Trophoblast cell (in vitro differentiated cells and primary cell): ENCODE measurements around the gene PCDHGC3.

Experiments
- DNase-seq, 2 donors: peaks; one replicate each; pipeline ENCODE4 v3.0.0-alpha.2; 2016
- H2AFZ ChIP-seq: 2 replicates; pipeline ENCODE4 v1.6.1; 2013; ENCODE audit warnings: low read length, moderate library complexity, mild to moderate bottlenecking; ENCODE audit not compliant: insufficient read depth, poor library complexity
- H2AK5ac ChIP-seq: 2 replicates; pipeline ENCODE4 v1.6.1; 2013; ENCODE audit warnings: mild to moderate bottlenecking, low read length
- H2BK120ac ChIP-seq: 2 replicates; pipeline ENCODE4 v1.6.1; 2013; ENCODE audit warnings: low read length, mild to moderate bottlenecking, moderate library complexity; ENCODE audit not compliant: insufficient read depth, poor library complexity
- H2BK12ac ChIP-seq: 2 replicates; pipeline ENCODE4 v1.6.1; 2013; ENCODE audit warnings: mild to moderate bottlenecking, low read length, moderate library complexity
- H2BK5ac ChIP-seq: 2 replicates; pipeline ENCODE4 v1.6.1; 2013; ENCODE audit warnings: low read length, low read depth, moderate library complexity, mild to moderate bottlenecking; ENCODE audit not compliant: poor library complexity
- H3K14ac ChIP-seq: 2 replicates; pipeline ENCODE4 v1.6.1; 2013; ENCODE audit warnings: mild to moderate bottlenecking, low read length
- H3K18ac ChIP-seq: 2 replicates; pipeline ENCODE4 v1.6.1; 2013; ENCODE audit warnings: mild to moderate bottlenecking, low read length
- H3K23ac ChIP-seq: 2 replicates; pipeline ENCODE4 v1.6.1; 2013; ENCODE audit warnings: low read length
- H3K27ac ChIP-seq: 2 replicates; pipeline ENCODE4 v1.5.1; 2013; ENCODE audit warnings: low read depth, mild to moderate bottlenecking, inconsistent platforms, low read length, moderate library complexity
- H3K27me3 ChIP-seq: 2 replicates; pipeline ENCODE4 v1.6.1; 2013; ENCODE audit warnings: inconsistent platforms, mild to moderate bottlenecking, low read length, moderate library complexity; ENCODE audit not compliant: insufficient read depth
- H3K36me3 ChIP-seq, 2 experiments: 1 replicate in 1 of 2; 2 replicates in 1 of 2; pipeline ENCODE4 v1.6.1; 2013; ENCODE audit warnings: low read length in 2 of 2, mild to moderate bottlenecking in 2 of 2, moderate library complexity in 1 of 2; ENCODE audit not compliant: insufficient read depth in 2 of 2, control insufficient read depth in 1 of 2
- H3K4ac ChIP-seq: 2 replicates; pipeline ENCODE4 v1.6.1; 2013; ENCODE audit warnings: low read depth, mild to moderate bottlenecking, low read length, moderate library complexity
- H3K4me1 ChIP-seq, 2 experiments: 1 replicate in 1 of 2; 2 replicates in 1 of 2; pipeline ENCODE4 v1.6.1; 2013; ENCODE audit warnings: low read length in 2 of 2, mild to moderate bottlenecking in 2 of 2, moderate library complexity in 1 of 2; ENCODE audit not compliant: insufficient read depth in 2 of 2, control insufficient read depth in 1 of 2
- H3K4me2 ChIP-seq: 2 replicates; pipeline ENCODE4 v1.6.1; 2013; ENCODE audit warnings: inconsistent platforms, mild to moderate bottlenecking, low read length, moderate library complexity
- H3K4me3 ChIP-seq: 2 replicates; pipeline ENCODE4 v1.5.1; 2013; ENCODE audit warnings: mild to moderate bottlenecking, low read depth, low read length, inconsistent platforms
- H3K79me1 ChIP-seq: one replicate; pipeline ENCODE4 v1.6.1; 2013; ENCODE audit warnings: low read length
- H3K79me2 ChIP-seq: 2 replicates; pipeline ENCODE4 v1.6.1; 2013; ENCODE audit warnings: low read length, mild to moderate bottlenecking; ENCODE audit not compliant: control insufficient read depth, insufficient read depth, poor library complexity
- H3K9ac ChIP-seq: 2 replicates; pipeline ENCODE4 v1.6.1; 2013; ENCODE audit warnings: mild to moderate bottlenecking, low read length
- H3K9me3 ChIP-seq: 2 replicates; pipeline ENCODE4 v1.6.1; 2013; ENCODE audit warnings: low read depth, mild to moderate bottlenecking, control low read depth, inconsistent platforms, low read length; ENCODE audit not compliant: insufficient read depth
- H4K12ac ChIP-seq: 2 replicates; pipeline ENCODE4 v1.6.1; 2013; ENCODE audit warnings: low read depth, mild to moderate bottlenecking, low read length, moderate library complexity
- H4K8ac ChIP-seq: 2 replicates; pipeline ENCODE4 v1.6.1; 2013; ENCODE audit warnings: low read depth, mild to moderate bottlenecking, low read length, moderate library complexity
- H4K91ac ChIP-seq: one replicate; pipeline ENCODE4 v1.6.1; 2013; ENCODE audit warnings: low read depth, mild to moderate bottlenecking, low read length, moderate library complexity
- WGBS: extraction: QIAGEN DNeasy Blood & Tissue Kit; methylation state at CpG from one replicate; pipeline ENCODE4 v1.1.7; 2013; ENCODE audit warnings: missing lambda C conversion rate; ENCODE audit not compliant: insufficient read length, insufficient coverage; ENCODE audit errors: extremely low coverage; 5-methylcytosine and 5-hydroxymethylcytosine counted together

PCDHGC3 gene

GRCh38 chr5:141479776-141480175, 4.0 kb downstream of the PCDHGC3 start:
- no peak overlapping the region for H2AK5ac ChIP-seq
- H3K79me2 ChIP-seq = no peaks in the 10 kb centered on the region
- H2AFZ ChIP-seq = no peak overlapping the region
- no peak overlapping the region for H3K18ac ChIP-seq
- peaks cover 8 to 18% of the 10 kb centered on the region in 2 experiments for H3K36me3 ChIP-seq
- DNase-seq = no peak
- H4K91ac ChIP-seq = no peak overlapping the region
- no peaks in the 10 kb centered on the region for H3K27me3 ChIP-seq
- H3K14ac ChIP-seq = no peak overlapping the region
- no peak overlapping the region for H3K4me3 ChIP-seq
- no peak overlapping the region for H2BK5ac ChIP-seq
- H3K27ac ChIP-seq = no peak overlapping the region
- H3K4me2 ChIP-seq = no peak overlapping the region
- H3K4me1 ChIP-seq = peaks cover 17 to 32% of the 10 kb centered on the region in 2 experiments
- no peak overlapping the region for H4K8ac ChIP-seq
- H2BK12ac ChIP-seq = no peak overlapping the region
- no peak overlapping the region for H3K23ac ChIP-seq
- H4K12ac ChIP-seq = no peak overlapping the region
- no peak overlapping the region for H3K9ac ChIP-seq
- H3K9me3 ChIP-seq = peaks cover 12% of the 10 kb centered on the region
- H2BK120ac ChIP-seq = no peak overlapping the region
- H3K4ac ChIP-seq = no peak overlapping the region
- H3K79me1 ChIP-seq = peaks cover 9% of the 10 kb centered on the region

DNA sequence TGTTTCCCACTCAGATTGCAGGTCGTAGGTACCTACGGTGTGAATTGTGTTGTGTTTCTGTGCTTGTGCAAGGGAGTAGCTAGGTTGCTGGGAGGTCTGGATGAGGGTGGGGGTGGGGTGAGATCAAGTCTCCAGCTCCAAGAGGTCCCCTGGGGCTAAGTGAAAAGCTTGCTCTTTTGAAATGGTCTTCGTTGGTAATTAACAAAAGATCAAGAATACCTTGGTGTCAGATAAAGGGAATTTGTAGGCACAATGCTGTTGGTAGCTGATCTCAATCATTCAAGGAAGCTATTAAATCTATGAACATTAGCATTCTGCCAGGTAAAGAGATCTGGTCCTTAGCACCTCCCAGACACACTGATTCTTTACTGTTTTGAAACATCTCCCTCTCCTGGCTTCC, 8.1 kb downstream of the PCDHGC3 start:
- H4K12ac ChIP-seq = no peak overlapping the region
- H3K27ac ChIP-seq = no peak overlapping the region
- no peak overlapping the region for H4K8ac ChIP-seq
- H2BK5ac ChIP-seq = no peak overlapping the region
- H3K4me3 ChIP-seq = no peak overlapping the region
- no peaks in the 10 kb centered on the region for H3K79me2 ChIP-seq
- no peak overlapping the region for H3K14ac ChIP-seq
- no peak overlapping the region for H4K91ac ChIP-seq
- H2AFZ ChIP-seq = no peak overlapping the region
- WGBS = no CpG with 5 or more reads among the region's 3 CpGs
- H2BK12ac ChIP-seq = no peak overlapping the region
- no peak overlapping the region for H3K23ac ChIP-seq
- H3K79me1 ChIP-seq = no peaks in the 10 kb centered on the region
- H3K4me2 ChIP-seq = peak overlapping the region; percentile 63
- H2AK5ac ChIP-seq = no peak overlapping the region
- H3K9me3 ChIP-seq = peaks cover 7% of the 10 kb centered on the region
- no peak overlapping the region for H3K4ac ChIP-seq
- H3K36me3 ChIP-seq = peaks cover 21 to 26% of the 10 kb centered on the region in 2 experiments
- H3K4me1 ChIP-seq = peaks cover 11 to 19% of the 10 kb centered on the region in 2 experiments
- H3K18ac ChIP-seq = no peak overlapping the region
- no peak overlapping the region for H3K9ac ChIP-seq
- no peak overlapping the region for H2BK120ac ChIP-seq
- DNase-seq = no peak
- no peaks in the 10 kb centered on the region for H3K27me3 ChIP-seq

DNA sequence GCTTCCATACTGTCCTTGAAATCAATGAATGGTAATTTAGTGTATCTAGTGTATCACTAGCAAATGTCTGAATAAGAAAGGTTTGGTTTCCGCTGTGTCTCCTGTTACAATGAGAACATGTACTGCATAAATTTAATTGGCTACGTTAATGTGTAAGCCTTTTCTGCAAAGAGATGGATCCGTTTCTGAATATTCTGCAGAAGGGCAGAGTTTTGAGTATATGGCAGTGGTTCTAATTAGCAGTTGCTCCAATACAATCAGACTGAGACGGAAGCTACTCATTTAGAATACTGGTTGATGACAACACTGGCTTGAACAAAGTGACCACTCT, 8.5 kb downstream of the PCDHGC3 start:
- no peak overlapping the region for H3K23ac ChIP-seq
- H4K91ac ChIP-seq = no peak overlapping the region
- H3K9ac ChIP-seq = no peak overlapping the region
- no peak overlapping the region for H3K4me3 ChIP-seq
- no peak overlapping the region for H4K12ac ChIP-seq
- H3K18ac ChIP-seq = no peak overlapping the region
- H3K9me3 ChIP-seq = peaks cover 7% of the 10 kb centered on the region
- no peak overlapping the region for H3K27ac ChIP-seq
- H3K27me3 ChIP-seq = no peaks in the 10 kb centered on the region
- H2AFZ ChIP-seq = no peak overlapping the region
- H3K4me1 ChIP-seq = peaks cover 14 to 21% of the 10 kb centered on the region in 2 experiments
- no peak overlapping the region for H3K4ac ChIP-seq
- no peaks in the 10 kb centered on the region for H3K79me2 ChIP-seq
- H3K14ac ChIP-seq = no peak overlapping the region
- no peak overlapping the region for H2BK120ac ChIP-seq
- no peaks in the 10 kb centered on the region for H3K79me1 ChIP-seq
- peak overlapping the region; percentile 63 for H3K4me2 ChIP-seq
- H2BK5ac ChIP-seq = no peak overlapping the region
- H2BK12ac ChIP-seq = no peak overlapping the region
- DNase-seq = no peak
- H4K8ac ChIP-seq = no peak overlapping the region
- H3K36me3 ChIP-seq = peaks cover 23 to 28% of the 10 kb centered on the region in 2 experiments
- H2AK5ac ChIP-seq = no peak overlapping the region
- WGBS = no CpG with 5 or more reads among the region's 4 CpGs

DNA sequence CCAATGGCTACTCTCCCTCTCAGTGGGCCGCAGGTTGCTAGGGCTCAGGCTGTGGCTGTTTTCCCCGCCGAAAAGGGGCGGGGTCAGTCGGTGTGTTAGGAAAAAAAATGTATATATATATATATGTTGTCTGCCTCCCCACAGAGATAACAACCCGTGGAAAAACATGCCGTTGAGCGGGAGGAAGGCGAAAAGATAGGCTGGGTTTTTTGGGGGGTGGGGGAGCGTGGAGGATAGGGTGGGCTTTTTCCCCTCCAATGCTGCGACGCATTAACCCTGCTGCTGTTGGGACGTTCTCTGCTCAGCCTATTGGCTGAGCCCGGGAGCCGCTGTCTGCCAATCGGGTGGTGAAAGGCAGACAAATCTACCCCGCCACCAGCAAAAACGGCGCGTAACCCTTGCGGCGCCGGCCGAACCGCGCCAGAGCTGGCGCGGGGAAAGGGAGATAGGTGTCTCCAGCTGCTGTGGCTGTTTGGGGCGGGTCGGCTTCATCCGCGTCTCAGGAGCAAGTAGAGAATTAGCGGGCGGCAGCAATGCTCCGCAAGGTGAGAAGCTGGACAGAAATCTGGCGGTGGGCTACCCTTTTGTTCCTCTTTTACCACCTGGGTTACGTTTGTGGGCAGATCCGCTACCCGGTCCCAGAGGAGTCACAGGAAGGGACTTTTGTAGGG, 9.0 kb downstream of the PCDHGC3 start, which contains the start of gene PCDHGC4:
TSS of gene PCDHGC4 (plus strand) at position 390 of the 671 bp plus-strand sequence. CDS start at position 534, 144 bp downstream.
- WGBS = no CpG with 5 or more reads among the region's 39 CpGs
- H3K9me3 ChIP-seq = peaks cover 7% of the 10 kb centered on the region
- peak within 1 kb of the TSS; percentile 42 for H3K4me3 ChIP-seq
- no peak within 1 kb of the TSS for H3K18ac ChIP-seq
- no peak within 1 kb of the TSS for H2AK5ac ChIP-seq
- no peaks in the 10 kb centered on the region for H3K27me3 ChIP-seq
- no peaks in the 10 kb centered on the region for H3K79me2 ChIP-seq
- H3K27ac ChIP-seq = no peak within 1 kb of the TSS
- H3K4me2 ChIP-seq = peak within 1 kb of the TSS; percentile 63
- no peak within 1 kb of the TSS for H4K8ac ChIP-seq
- H2BK12ac ChIP-seq = no peak within 1 kb of the TSS
- no peak within 1 kb of the TSS for H4K91ac ChIP-seq
- no peak within 1 kb of the TSS for H3K9ac ChIP-seq
- H4K12ac ChIP-seq = no peak within 1 kb of the TSS
- H3K36me3 ChIP-seq = peaks cover 26 to 32% of the 10 kb centered on the region in 2 experiments
- H3K79me1 ChIP-seq = no peaks in the 10 kb centered on the region
- no peak within 1 kb of the TSS for H2AFZ ChIP-seq
- H3K23ac ChIP-seq = no peak within 1 kb of the TSS
- no peak within 1 kb of the TSS for H2BK120ac ChIP-seq
- H2BK5ac ChIP-seq = no peak within 1 kb of the TSS
- DNase-seq = peak in 1 of 2 donors; percentile 33
- H3K14ac ChIP-seq = no peak within 1 kb of the TSS
- no peak within 1 kb of the TSS for H3K4ac ChIP-seq
- peaks cover 14 to 21% of the 10 kb centered on the region in 2 experiments for H3K4me1 ChIP-seq
